ENCODE results near the gene HSPA12B.

Gene HSPA12B

GRCh38 chr20:3705491-3705969 is 27.0 kb upstream of the HSPA12B start:
- no peak for DNase-seq

GRCh38 chr20:3705970-3706739 is 26.3 kb upstream of the HSPA12B start:
- no peak for DNase-seq

- no peak for DNase-seq
Measured at GRCh38 chr20:3706774-3707507, 25.5 kb upstream of the HSPA12B start.

- no peak for DNase-seq
Measured at GRCh38 chr20:3707508-3707899, 25.0 kb upstream of the HSPA12B start.

GRCh38 chr20:3710011-3710466 is 22.4 kb upstream of the HSPA12B start:
- DNase-seq = no peak

- DNase-seq = peak; percentile 14 to 75 (median 56)
Measured at GRCh38 chr20:3710703-3711483, 21.6 kb upstream of the HSPA12B start.

GRCh38 chr20:3711484-3711941 is 21.0 kb upstream of the HSPA12B start:
- no peak for DNase-seq

GRCh38 chr20:3712279-3712873 is 20.1 kb upstream of the HSPA12B start, which contains the start of gene SIGLEC1:
TSS of gene SIGLEC1 (minus strand) at chr20:3712600. CDS start at chr20:3707128, 5,472 bp downstream.
- DNase-seq = no peak

- no peak for DNase-seq
Measured at GRCh38 chr20:3714092-3714491, 18.4 kb upstream of the HSPA12B start.

- peak in 2 of 6 experiments; percentile 3 to 5 for DNase-seq
Measured at GRCh38 chr20:3716195-3716834, 16.2 kb upstream of the HSPA12B start.

GRCh38 chr20:3719046-3719445 is 13.4 kb upstream of the HSPA12B start:
- no peak for DNase-seq

- no peak for DNase-seq
Measured at GRCh38 chr20:3720068-3720467, 12.4 kb upstream of the HSPA12B start.

GRCh38 chr20:3720626-3721025 is 11.9 kb upstream of the HSPA12B start:
- no peak for DNase-seq

GRCh38 chr20:3721912-3722311 is 10.6 kb upstream of the HSPA12B start:
- DNase-seq = no peak

GRCh38 chr20:3723284-3723683 is 9.2 kb upstream of the HSPA12B start:
- no peak for DNase-seq

- DNase-seq = no peak
Measured at GRCh38 chr20:3724356-3724755, 8.1 kb upstream of the HSPA12B start.

- DNase-seq = no peak
Measured at GRCh38 chr20:3727401-3728021, 5.0 kb upstream of the HSPA12B start.

- DNase-seq = no peak
Measured at GRCh38 chr20:3728354-3728753, 4.1 kb upstream of the HSPA12B start.

GRCh38 chr20:3728876-3729275 is 3.6 kb upstream of the HSPA12B start:
- DNase-seq = no peak

GRCh38 chr20:3729378-3729777 is 3.1 kb upstream of the HSPA12B start:
- DNase-seq = no peak

GRCh38 chr20:3729811-3730540 is 2.5 kb upstream of the HSPA12B start:
- no peak for DNase-seq

Measured in stimulated activated naive CD4-positive, alpha-beta T cell (primary cell).